GM21367 (cell line): Measurements from ENCODE around the gene NOXRED1.

ENCODE experiments used
- ATAC-seq: cut with Tn5 transposase; IDR thresholded peaks from one replicate; pipeline ENCODE4 v1.9.1; 2021; ENCODE audit not compliant: unreplicated experiment

Gene NOXRED1

GRCh38 chr14:77347751-77348150 lies 75.6 kb downstream of the NOXRED1 start:
- no peak for ATAC-seq

DNA sequence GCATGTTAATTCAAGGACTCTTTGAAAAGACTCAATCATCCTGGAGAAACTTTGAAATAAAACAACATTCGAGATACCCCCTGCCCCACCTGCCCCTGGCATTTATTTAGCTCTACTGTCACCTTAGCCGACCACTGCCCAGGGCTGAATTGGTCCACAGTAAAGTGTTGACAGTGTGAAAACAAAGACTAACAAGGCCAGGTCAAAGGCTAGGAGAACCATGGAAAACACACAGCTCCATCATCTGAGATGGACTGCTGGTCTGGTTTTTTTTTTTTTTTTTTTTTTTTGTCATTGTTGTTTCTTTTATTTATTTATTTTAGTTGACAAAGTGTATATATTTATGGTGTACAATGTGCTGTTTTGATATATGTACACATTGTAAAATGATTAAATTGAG lies 76.8 kb downstream of the NOXRED1 start:
- ATAC-seq, result no peak

DNA sequence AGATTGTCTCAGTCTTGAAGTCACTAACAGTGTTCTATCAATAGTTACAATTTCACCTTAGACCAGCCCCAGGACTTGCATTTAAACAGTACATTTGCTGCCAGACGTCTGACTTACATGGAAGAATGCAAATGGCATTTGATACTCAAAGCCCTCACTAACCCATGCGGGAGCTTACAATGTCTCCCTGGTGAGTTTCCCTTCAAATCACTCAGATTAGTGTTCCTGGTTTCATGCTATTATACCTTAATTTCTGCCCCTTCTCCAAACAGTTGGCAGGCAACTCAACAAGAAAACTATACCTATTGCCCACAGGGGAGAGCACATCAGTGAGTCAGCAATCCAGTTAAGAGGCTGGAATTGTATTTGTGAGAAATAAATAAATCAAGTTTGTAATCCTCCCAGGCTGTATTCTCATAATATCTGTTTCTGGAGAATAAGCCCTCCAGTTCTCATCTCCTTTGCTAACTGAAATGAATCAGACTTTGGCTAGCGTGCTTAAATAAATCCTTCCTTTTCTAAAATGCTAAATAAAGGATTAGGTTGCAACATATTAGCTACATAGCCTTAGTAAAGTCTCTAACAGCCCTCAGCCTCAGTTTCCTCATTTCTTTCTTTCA lies 78.8 kb downstream of the NOXRED1 start:
- no peak for ATAC-seq
